GM20431 (cell line): ENCODE measurements around the gene ATRN.

Experiments used
- in situ Hi-C: fragments of 300-500 bp; cut with MseI, MboI; formaldehyde crosslinking; loops from one replicate; pipeline ENCODE4 v1.15.0; 2020; ENCODE audit warnings: low sequenced_read_pairs; ENCODE audit not compliant: unreplicated experiment

ATRN gene

GRCh38 chr20:3686421-3686820 is 215.6 kb downstream of the ATRN start:
- in situ Hi-C loops, result no loop called here

GRCh38 chr20:3686867-3687321 is 216.1 kb downstream of the ATRN start:
- in situ Hi-C loops, result no loop called here

GRCh38 chr20:3687655-3688054 is 216.8 kb downstream of the ATRN start:
- in situ Hi-C loops, result no loop called here

GRCh38 chr20:3689978-3690377 is 219.2 kb downstream of the ATRN start:
- in situ Hi-C loops, result no loop called here

- in situ Hi-C loops, result no loop called here
Observed at GRCh38 chr20:3690413-3690812, 219.6 kb downstream of the ATRN start.

GRCh38 chr20:3691306-3691705 is 220.5 kb downstream of the ATRN start:
- in situ Hi-C loops, result no loop called here

- in situ Hi-C loops, result no loop called here
Observed at GRCh38 chr20:3691897-3692296, 221.1 kb downstream of the ATRN start.

- in situ Hi-C loops, result no loop called here
Observed at GRCh38 chr20:3692706-3693294, 222.0 kb downstream of the ATRN start.

GRCh38 chr20:3693376-3693775 is 222.6 kb downstream of the ATRN start:
- in situ Hi-C loops, result no loop called here

GRCh38 chr20:3694864-3695263 is 224.0 kb downstream of the ATRN start:
- in situ Hi-C loops, result no loop called here

GRCh38 chr20:3696200-3696599 is 225.4 kb downstream of the ATRN start:
- in situ Hi-C loops, result no loop called here

- in situ Hi-C loops, result no loop called here
Observed at GRCh38 chr20:3696745-3697587, 226.1 kb downstream of the ATRN start.

GRCh38 chr20:3697588-3698305 is 226.9 kb downstream of the ATRN start:
- in situ Hi-C loops, result no loop called here

- in situ Hi-C loops, result no loop called here
Observed at GRCh38 chr20:3698591-3699001, 227.8 kb downstream of the ATRN start.

- in situ Hi-C loops, result no loop called here
Observed at GRCh38 chr20:3699037-3699436, 228.2 kb downstream of the ATRN start.
